Mesenchymal stem cell (in vitro differentiated cells and primary cell): Measurements from ENCODE around the gene SECISBP2L. TPM values are rescaled to one million over a fixed set of nuclear protein-coding genes. Genes with fewer than 3 reads are reported as not detected.

ENCODE experiments used
- DNase-seq: peaks from one replicate; pipeline ENCODE4 v3.0.0-alpha.2; 2013
- H2AFZ ChIP-seq: one replicate; pipeline ENCODE4 v1.6.1; 2013; ENCODE audit warnings: low read depth, mild to moderate bottlenecking, control low read depth, inconsistent platforms, low read length, moderate library complexity
- H2AK5ac ChIP-seq: 2 replicates; pipeline ENCODE4 v1.6.1; 2013; ENCODE audit warnings: low read length, moderate library complexity, mild to moderate bottlenecking, inconsistent platforms; ENCODE audit not compliant: severe bottlenecking
- H2BK120ac ChIP-seq: one replicate; pipeline ENCODE4 v1.6.1; 2013; ENCODE audit warnings: low read depth, mild to moderate bottlenecking, inconsistent platforms, low read length, moderate library complexity
- H2BK12ac ChIP-seq, 2 experiments: one replicate each; pipeline ENCODE4 v1.6.1; 2013; ENCODE audit warnings: inconsistent platforms in 2 of 2, low read length in 2 of 2, mild to moderate bottlenecking in 2 of 2, moderate library complexity in 2 of 2, control low read depth in 1 of 2
- H2BK15ac ChIP-seq: one replicate; pipeline ENCODE4 v1.6.1; 2013; ENCODE audit warnings: mild to moderate bottlenecking, low read depth, inconsistent platforms; ENCODE audit not compliant: poor library complexity, severe bottlenecking
- H2BK5ac ChIP-seq: 2 replicates; pipeline ENCODE4 v1.6.1; 2013; ENCODE audit warnings: low read depth, mild to moderate bottlenecking, low read length, control low read depth, inconsistent platforms; ENCODE audit not compliant: poor library complexity, severe bottlenecking
- H3K14ac ChIP-seq, 2 experiments: one replicate each; pipeline ENCODE4 v1.6.1; 2013; ENCODE audit warnings: inconsistent platforms in 2 of 2, low read length in 2 of 2, control low read depth in 1 of 2, mild to moderate bottlenecking in 1 of 2, moderate library complexity in 1 of 2
- H3K18ac ChIP-seq, 2 experiments: one replicate each; pipeline ENCODE4 v1.6.1; 2013; ENCODE audit warnings: inconsistent platforms in 2 of 2, low read length in 2 of 2, control low read depth in 1 of 2, low read depth in 1 of 2, mild to moderate bottlenecking in 1 of 2
- H3K23ac ChIP-seq, 2 experiments: one replicate each; pipeline ENCODE4 v1.6.1; 2013; ENCODE audit warnings: inconsistent platforms in 2 of 2, low read length in 2 of 2, mild to moderate bottlenecking in 2 of 2, moderate library complexity in 2 of 2, control low read depth in 1 of 2
- H3K27ac ChIP-seq: 2 replicates; pipeline ENCODE4 v1.5.1; 2013; ENCODE audit warnings: mild to moderate bottlenecking, moderate library complexity, low read length, control low read depth, inconsistent platforms; ENCODE audit not compliant: poor library complexity, severe bottlenecking
- H3K27me3 ChIP-seq, 2 experiments: 2 replicates each; pipeline versions ENCODE4 v1.6.1 to v1.7.0; 2013; ENCODE audit warnings: low read length in 2 of 2, mild to moderate bottlenecking in 2 of 2, moderate library complexity in 2 of 2, control low read depth in 1 of 2, inconsistent platforms in 1 of 2; ENCODE audit not compliant: control insufficient read depth in 1 of 2, insufficient read depth in 1 of 2
- H3K36me3 ChIP-seq, 2 experiments: 2 replicates each; pipeline versions ENCODE4 v1.6.1 to v1.7.0; 2013; ENCODE audit warnings: low read length in 2 of 2, control low read depth in 1 of 2, inconsistent platforms in 1 of 2, low read depth in 1 of 2, mild to moderate bottlenecking in 1 of 2; ENCODE audit not compliant: insufficient read depth in 2 of 2, control insufficient read depth in 1 of 2
- H3K4ac ChIP-seq, 2 experiments: one replicate each; pipeline ENCODE4 v1.6.1; 2013; ENCODE audit warnings: inconsistent platforms in 2 of 2, low read length in 2 of 2, mild to moderate bottlenecking in 2 of 2, moderate library complexity in 2 of 2, control low read depth in 1 of 2, low read depth in 1 of 2
- H3K4me1 ChIP-seq: 2 replicates; pipeline ENCODE4 v1.6.1; 2013; ENCODE audit warnings: low read depth, low read length, control low read depth; ENCODE audit not compliant: control insufficient read depth, insufficient read depth
- H3K4me2 ChIP-seq: 2 replicates; pipeline ENCODE4 v1.6.1; 2013; ENCODE audit warnings: low read length, mild to moderate bottlenecking, inconsistent platforms; ENCODE audit not compliant: poor library complexity, severe bottlenecking
- H3K4me3 ChIP-seq, 2 experiments: 2 replicates each; pipeline versions ENCODE4 v1.5.1 to v1.7.0; 2013; ENCODE audit warnings: low read length in 2 of 2, mild to moderate bottlenecking in 2 of 2, control low read depth in 1 of 2, low read depth in 1 of 2; ENCODE audit not compliant: insufficient read depth in 1 of 2
- H3K79me1 ChIP-seq: replicated peaks from 2 replicates; pipeline ENCODE4 v1.6.1; 2013; ENCODE audit warnings: mild to moderate bottlenecking, control low read depth, low read length, inconsistent platforms; ENCODE audit not compliant: poor library complexity, severe bottlenecking
- H3K9ac ChIP-seq: 2 replicates; pipeline ENCODE4 v1.7.0; 2013; ENCODE audit warnings: mild to moderate bottlenecking, low read length, moderate library complexity
- H3K9me3 ChIP-seq: 2 replicates; pipeline ENCODE4 v1.7.0; 2013; ENCODE audit warnings: mild to moderate bottlenecking, low read length; ENCODE audit not compliant: control insufficient read depth
- H4K8ac ChIP-seq: one replicate; pipeline ENCODE4 v1.6.1; 2013; ENCODE audit warnings: inconsistent platforms, mild to moderate bottlenecking, low read length, moderate library complexity
- H4K91ac ChIP-seq: one replicate; pipeline ENCODE4 v1.6.1; 2013; ENCODE audit warnings: mild to moderate bottlenecking, low read length, inconsistent platforms
- WGBS: methylation state at CpG from one replicate; pipeline ENCODE4 v1.1.7; 2013; ENCODE audit warnings: mixed read lengths; 5-methylcytosine and 5-hydroxymethylcytosine counted together
- polyA plus RNA-seq, 2 experiments: library from polyadenylated mRNA; stranded (reverse); fragments of 200-250 nt; gene quantifications; one replicate each; pipeline ENCODE4 v1.2.3, GENCODE V29; 2013

SECISBP2L gene, protein sequence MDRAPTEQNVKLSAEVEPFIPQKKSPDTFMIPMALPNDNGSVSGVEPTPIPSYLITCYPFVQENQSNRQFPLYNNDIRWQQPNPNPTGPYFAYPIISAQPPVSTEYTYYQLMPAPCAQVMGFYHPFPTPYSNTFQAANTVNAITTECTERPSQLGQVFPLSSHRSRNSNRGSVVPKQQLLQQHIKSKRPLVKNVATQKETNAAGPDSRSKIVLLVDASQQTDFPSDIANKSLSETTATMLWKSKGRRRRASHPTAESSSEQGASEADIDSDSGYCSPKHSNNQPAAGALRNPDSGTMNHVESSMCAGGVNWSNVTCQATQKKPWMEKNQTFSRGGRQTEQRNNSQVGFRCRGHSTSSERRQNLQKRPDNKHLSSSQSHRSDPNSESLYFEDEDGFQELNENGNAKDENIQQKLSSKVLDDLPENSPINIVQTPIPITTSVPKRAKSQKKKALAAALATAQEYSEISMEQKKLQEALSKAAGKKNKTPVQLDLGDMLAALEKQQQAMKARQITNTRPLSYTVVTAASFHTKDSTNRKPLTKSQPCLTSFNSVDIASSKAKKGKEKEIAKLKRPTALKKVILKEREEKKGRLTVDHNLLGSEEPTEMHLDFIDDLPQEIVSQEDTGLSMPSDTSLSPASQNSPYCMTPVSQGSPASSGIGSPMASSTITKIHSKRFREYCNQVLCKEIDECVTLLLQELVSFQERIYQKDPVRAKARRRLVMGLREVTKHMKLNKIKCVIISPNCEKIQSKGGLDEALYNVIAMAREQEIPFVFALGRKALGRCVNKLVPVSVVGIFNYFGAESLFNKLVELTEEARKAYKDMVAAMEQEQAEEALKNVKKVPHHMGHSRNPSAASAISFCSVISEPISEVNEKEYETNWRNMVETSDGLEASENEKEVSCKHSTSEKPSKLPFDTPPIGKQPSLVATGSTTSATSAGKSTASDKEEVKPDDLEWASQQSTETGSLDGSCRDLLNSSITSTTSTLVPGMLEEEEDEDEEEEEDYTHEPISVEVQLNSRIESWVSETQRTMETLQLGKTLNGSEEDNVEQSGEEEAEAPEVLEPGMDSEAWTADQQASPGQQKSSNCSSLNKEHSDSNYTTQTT
- polyA plus RNA-seq (2013, experiment 1 of 2): 21.1 TPM
- 17.6 TPM for polyA plus RNA-seq (2013, experiment 2 of 2)

- Histone ChIP-seq H3K4me1 (no peaks in the 10 kb centered on the region), H3K79me1 (no peaks in the 10 kb centered on the region)
- WGBS: 9% methylated on average over 46 of the region's 50 CpGs
Measured at GRCh38 chr15:49046220-49047102, at the start of gene SECISBP2L. TSS of gene SECISBP2L (minus strand) at chr15:49046446. CDS start at chr15:49046299, 147 bp downstream.

GRCh38 chr15:49094923-49095322 is 48.7 kb upstream of the SECISBP2L start:
- Histone ChIP-seq H3K79me1 (no peaks in the 10 kb centered on the region), H3K4me2 (no peak overlapping the region), H3K14ac (no peak overlapping the region), H2BK5ac (no peak overlapping the region), H3K9me3 (no peaks in the 10 kb centered on the region), H4K91ac (no peak overlapping the region), H2AK5ac (no peak overlapping the region), H2BK120ac (no peak overlapping the region), H3K23ac (no peak overlapping the region), H3K18ac (no peak overlapping the region), H3K27me3 (no peaks in the 10 kb centered on the region), H3K27ac (no peak overlapping the region), H2BK12ac (no peak overlapping the region), H3K9ac (no peak overlapping the region), H3K4me3 (no peak overlapping the region), H3K36me3 (peaks cover 0 to 14% of the 10 kb centered on the region in 2 experiments), H2AFZ (no peak overlapping the region), H3K4me1 (peaks cover 1% of the 10 kb centered on the region), H4K8ac (no peak overlapping the region), H2BK15ac (no peak overlapping the region), H3K4ac (no peak overlapping the region)
- peak; percentile 15 for DNase-seq
- WGBS: 90% methylated on average over 1 of the region's 1 CpG

More at GRCh38 chr15:49046220-49047102, at the start of gene SECISBP2L:
- Histone ChIP-seq H3K4me3 (peak within 1 kb of the TSS; percentile 83 to 90), H2BK120ac (peak within 1 kb of the TSS; percentile 83), H2BK15ac (peak within 1 kb of the TSS; percentile 77), H2BK12ac (peak within 1 kb of the TSS in 1 of 2 experiments; percentile 29), H2AK5ac (peak within 1 kb of the TSS; percentile 5), H3K14ac (peak within 1 kb of the TSS; percentile 69 to 78), H3K18ac (peak within 1 kb of the TSS; percentile 84 to 98), H3K4me2 (peak within 1 kb of the TSS; percentile 79), H3K4ac (peak within 1 kb of the TSS; percentile 86 to 87), H3K9me3 (no peaks in the 10 kb centered on the region), H2AFZ (peak within 1 kb of the TSS; percentile 91), H3K9ac (peak within 1 kb of the TSS; percentile 96), H3K23ac (peak within 1 kb of the TSS in 1 of 2 experiments; percentile 14), H3K36me3 (peaks cover 0 to 6% of the 10 kb centered on the region in 2 experiments), H4K8ac (peak within 1 kb of the TSS; percentile 94), H2BK5ac (peak within 1 kb of the TSS; percentile 90), H3K27ac (peak within 1 kb of the TSS; percentile 78), H3K27me3 (no peaks in the 10 kb centered on the region), H4K91ac (peak within 1 kb of the TSS; percentile 93)
- DNase-seq: peak; percentile 95

- Histone ChIP-seq H4K8ac (no peak overlapping the region), H3K9me3 (no peaks in the 10 kb centered on the region), H2BK120ac (no peak overlapping the region), H3K4me1 (peaks cover 3% of the 10 kb centered on the region), H3K18ac (no peak overlapping the region), H3K9ac (no peak overlapping the region), H2BK12ac (no peak overlapping the region), H3K4me3 (no peak overlapping the region), H2AFZ (no peak overlapping the region), H4K91ac (no peak overlapping the region), H3K27ac (no peak overlapping the region), H3K4me2 (no peak overlapping the region), H3K23ac (no peak overlapping the region), H3K79me1 (no peaks in the 10 kb centered on the region), H3K4ac (no peak overlapping the region), H3K14ac (no peak overlapping the region), H3K36me3 (peaks cover 0 to 4% of the 10 kb centered on the region in 2 experiments), H2AK5ac (no peak overlapping the region), H2BK5ac (no peak overlapping the region), H2BK15ac (no peak overlapping the region), H3K27me3 (no peaks in the 10 kb centered on the region)
- WGBS: 96% methylated on average over 4 of the region's 4 CpGs
- no peak for DNase-seq
Measured at GRCh38 chr15:49093252-49094105, 47.2 kb upstream of the SECISBP2L start.
